ENCODE results near the gene PDE4D. TPM values are rescaled to one million over a fixed set of nuclear protein-coding genes. Genes with fewer than 3 reads are reported as not detected.

PDE4D gene
- total RNA-seq, 1 donor from 2014 or later, result 44.8 TPM

DNA sequence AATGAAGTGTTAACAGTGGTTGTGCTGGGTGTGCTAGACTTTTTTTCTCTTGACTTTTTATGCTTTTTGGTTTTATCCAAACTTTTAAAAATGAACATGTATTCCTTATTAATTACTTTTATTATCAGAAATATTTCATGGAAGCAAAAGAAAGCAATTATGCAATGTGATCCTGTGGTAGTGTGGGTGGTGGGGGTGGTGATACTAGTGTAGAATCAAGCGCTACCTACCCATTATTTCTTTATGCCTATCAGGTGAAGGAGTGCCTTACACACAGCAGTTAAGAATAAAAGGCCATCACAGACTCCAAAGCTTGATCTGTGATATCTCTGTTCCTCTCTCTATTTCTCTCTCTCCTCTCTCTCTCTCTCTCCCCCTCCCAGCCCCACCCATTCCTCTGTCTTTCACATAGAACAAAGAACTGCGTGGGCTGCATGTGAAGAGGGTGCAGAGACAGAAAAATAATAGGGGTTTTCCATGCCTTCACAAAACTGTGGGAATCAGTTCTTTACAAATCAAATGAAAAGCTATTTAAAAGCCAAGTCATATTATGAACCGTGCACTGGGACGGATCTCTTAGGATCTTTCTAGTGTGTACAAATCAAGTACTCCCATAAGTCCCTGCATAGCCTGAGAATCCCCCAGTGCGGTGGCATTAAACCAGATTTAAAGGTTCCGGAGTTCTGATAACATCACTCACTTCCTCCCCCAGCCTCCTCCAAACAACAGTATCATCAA lies 959.5 kb downstream of the PDE4D start:
- intact Hi-C loops (cut with DNase I), result no loop called here
- Histone ChIP-seq H3K9me3 (no peaks in the 10 kb centered on the region), H3K27ac (no peak overlapping the region), H3K4me3 (no peak overlapping the region), H3K36me3 (no peaks in the 10 kb centered on the region), H3K4me1 (no peaks in the 10 kb centered on the region), H3K27me3 (no peaks in the 10 kb centered on the region)
- no peak for DNase-seq (ENCODE audit: low spot score in 2 of 2)
- TF ChIP-seq CTCF (IDR thresholded peaks at IDR 0.05), result no peak

- TF ChIP-seq CTCF (IDR thresholded peaks at IDR 0.05), result no peak
- DNase-seq (ENCODE audit: low spot score in 2 of 2), result no peak
- Histone ChIP-seq H3K4me1 (peaks cover 0 to 3% of the 10 kb centered on the region in 2 donors), H3K4me3 (no peak overlapping the region), H3K9me3 (no peaks in the 10 kb centered on the region), H3K27me3 (no peaks in the 10 kb centered on the region), H3K27ac (no peak overlapping the region), H3K36me3 (no peaks in the 10 kb centered on the region)
- intact Hi-C loops (cut with DNase I), result no loop called here
Measured at GRCh38 chr5:58932057-58932612, 961.4 kb downstream of the PDE4D start.

GRCh38 chr5:58930520-58930919 lies 963.0 kb downstream of the PDE4D start:
- no peak for DNase-seq (ENCODE audit: low spot score in 2 of 2)
- Histone ChIP-seq H3K4me1 (peaks cover 6 to 17% of the 10 kb centered on the region in 2 donors), H3K27me3 (no peaks in the 10 kb centered on the region), H3K27ac (no peak overlapping the region), H3K36me3 (no peaks in the 10 kb centered on the region), H3K4me3 (no peak overlapping the region), H3K9me3 (no peaks in the 10 kb centered on the region)
- no peak for TF ChIP-seq CTCF (IDR thresholded peaks at IDR 0.05)
- intact Hi-C loops (cut with DNase I), result no loop called here

DNA sequence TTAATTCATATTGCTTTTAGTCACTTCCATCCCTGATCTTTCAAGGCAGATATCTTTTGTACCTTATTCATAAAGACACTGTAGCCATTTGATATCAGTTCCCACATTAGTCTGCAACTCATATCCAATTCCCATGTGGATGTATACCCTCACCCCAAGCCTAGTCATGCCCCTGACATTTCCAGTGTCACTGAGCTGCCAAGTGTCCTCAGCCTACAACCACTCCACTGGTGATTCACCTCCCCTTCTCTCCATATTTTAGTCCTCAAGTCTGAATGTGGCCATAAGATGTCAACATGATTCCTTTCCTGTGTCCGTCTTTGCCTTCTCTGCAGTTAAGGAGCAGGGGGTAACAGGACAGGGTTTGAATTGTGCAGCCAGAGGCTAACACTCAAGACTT lies 963.8 kb downstream of the PDE4D start:
- Histone ChIP-seq H3K27ac (no peak overlapping the region), H3K4me3 (no peak overlapping the region), H3K9me3 (no peaks in the 10 kb centered on the region), H3K36me3 (no peaks in the 10 kb centered on the region), H3K27me3 (no peaks in the 10 kb centered on the region), H3K4me1 (peaks cover 6 to 22% of the 10 kb centered on the region in 2 donors)
- intact Hi-C loops (cut with DNase I), result loop anchor here (5.0 to 10.0 kb wide), 2 partner anchors 195 to 472 kb away; no protein-coding TSS in a partner anchor
- TF ChIP-seq CTCF (IDR thresholded peaks at IDR 0.05), result no peak
- DNase-seq (ENCODE audit: low spot score in 2 of 2), result no peak

DNA sequence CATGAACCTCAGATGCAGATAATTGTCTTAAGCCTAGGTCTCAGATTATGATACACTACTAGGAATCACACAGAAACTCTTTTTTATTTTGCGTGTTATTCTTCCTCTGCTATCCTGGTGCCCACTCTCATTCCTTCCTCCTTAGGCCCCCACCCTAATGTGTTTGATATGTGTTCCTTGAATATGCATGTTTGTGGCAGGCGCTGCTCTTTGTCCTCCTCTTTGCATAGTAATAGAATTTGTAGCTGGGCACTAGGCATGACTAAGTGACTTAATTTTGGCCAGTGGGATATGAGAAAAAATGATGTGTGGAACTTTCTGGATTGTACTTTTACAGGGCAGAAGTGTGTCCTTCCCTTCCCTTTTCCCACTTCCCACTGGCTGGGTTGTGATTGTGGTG lies 965.6 kb downstream of the PDE4D start:
- intact Hi-C loops (cut with DNase I), result loop anchor here (5.0 to 10.0 kb wide), 2 partner anchors 197 to 471 kb away; no protein-coding TSS in a partner anchor
- TF ChIP-seq CTCF (IDR thresholded peaks at IDR 0.05), result no peak
- Histone ChIP-seq H3K4me1 (peaks cover 15 to 39% of the 10 kb centered on the region in 2 donors), H3K27me3 (no peaks in the 10 kb centered on the region), H3K36me3 (no peaks in the 10 kb centered on the region), H3K9me3 (no peaks in the 10 kb centered on the region), H3K4me3 (no peak overlapping the region), H3K27ac (no peak overlapping the region)
- no peak for DNase-seq (ENCODE audit: low spot score in 2 of 2)
